ENCODE measurements around the gene ZNF526. TPM values are rescaled to one million over a fixed set of nuclear protein-coding genes. Genes with fewer than 3 reads are reported as not detected.

Gene ZNF526
- total RNA-seq, 2 donors from 2014 or later = 4.9 to 6.0 TPM

- no peaks in the 10 kb centered on the region for H3K9me3 ChIP-seq
- no peak for TF ChIP-seq POLR2A (IDR thresholded peaks at IDR 0.05)
- TF ChIP-seq CTCF (IDR thresholded peaks at IDR 0.05) = no peak
- ATAC-seq (no peak), DNase-seq (no peak)
- no peak overlapping the region for H3K4me3 ChIP-seq
- H3K27me3 ChIP-seq = no peaks in the 10 kb centered on the region
- peaks cover 52% of the 10 kb centered on the region for H3K4me1 ChIP-seq
- peaks cover 0 to 9% of the 10 kb centered on the region in 2 donors for H3K36me3 ChIP-seq (replicated peaks in 1 of 2; ENCODE audit: insufficient read depth in 1 of 2, low read depth in 2 of 2)
- peak overlapping the region in 1 of 4 donors; percentile 98 for H3K27ac ChIP-seq
- intact Hi-C loops (cut with DNase I) = loop anchor here (5.0 kb wide), 1 partner anchor 43 kb away; no protein-coding TSS in a partner anchor
- WGBS, 2 donors = 87 to 88% methylated on average over 34 to 35 of the region's 36 CpGs
Measured at GRCh38 chr19:42249149-42249750, 29.1 kb downstream of the ZNF526 start.

- Histone ChIP-seq H3K9me3 (no peaks in the 10 kb centered on the region), H3K36me3 (replicated peaks in 1 of 2; ENCODE audit: insufficient read depth in 1 of 2, low read depth in 2 of 2) (peaks cover 0 to 9% of the 10 kb centered on the region in 2 donors), H3K4me1 (peaks cover 52% of the 10 kb centered on the region), H3K27ac (peak overlapping the region in 1 of 4 donors; percentile 98), H3K4me3 (no peak overlapping the region), H3K27me3 (no peaks in the 10 kb centered on the region)
- no peak for ATAC-seq
- 68 to 96% methylated on average over 6 of the region's 6 CpGs for WGBS, 2 donors
- intact Hi-C loops (cut with DNase I) = loop anchor here (5.0 kb wide), 1 partner anchor 43 kb away; no protein-coding TSS in a partner anchor
- DNase-seq = no peak
- TF ChIP-seq POLR2A (IDR thresholded peaks at IDR 0.05) (no peak), CTCF (IDR thresholded peaks at IDR 0.05) (no peak)
Measured at GRCh38 chr19:42249769-42250168, 29.7 kb downstream of the ZNF526 start.

GRCh38 chr19:42250183-42250665 lies 30.1 kb downstream of the ZNF526 start:
- Histone ChIP-seq H3K4me3 (no peak overlapping the region), H3K9me3 (no peaks in the 10 kb centered on the region), H3K4me1 (peaks cover 48% of the 10 kb centered on the region), H3K27ac (peak overlapping the region; percentile 45 to 98 (median 96)), H3K36me3 (replicated peaks in 1 of 2; ENCODE audit: insufficient read depth in 1 of 2, low read depth in 2 of 2) (peaks cover 0 to 9% of the 10 kb centered on the region in 2 donors), H3K27me3 (no peaks in the 10 kb centered on the region)
- 62 to 85% methylated on average over 4 to 11 of the region's 15 CpGs for WGBS, 2 donors
- TF ChIP-seq CTCF (IDR thresholded peaks at IDR 0.05) (no peak), POLR2A (IDR thresholded peaks at IDR 0.05) (no peak)
- no peak for ATAC-seq
- intact Hi-C loops (cut with DNase I) = no loop called here
- DNase-seq = no peak

- H3K4me3 ChIP-seq = no peak overlapping the region
- 25 to 42% methylated on average over 16 to 19 of the region's 19 CpGs for WGBS, 2 donors
- H3K4me1 ChIP-seq = peaks cover 47% of the 10 kb centered on the region
- no peaks in the 10 kb centered on the region for H3K27me3 ChIP-seq
- ATAC-seq (no peak), DNase-seq (peak in 2 of 4 donors; percentile 30 to 36)
- H3K9me3 ChIP-seq = no peaks in the 10 kb centered on the region
- H3K36me3 ChIP-seq (replicated peaks in 1 of 2; ENCODE audit: insufficient read depth in 1 of 2, low read depth in 2 of 2) = peaks cover 0 to 9% of the 10 kb centered on the region in 2 donors
- intact Hi-C loops (cut with DNase I) = no loop called here
- TF ChIP-seq POLR2A (IDR thresholded peaks at IDR 0.05) (no peak), CTCF (IDR thresholded peaks at IDR 0.05) (no peak)
- H3K27ac ChIP-seq = peak overlapping the region; percentile 50 to 98 (median 96)
Measured at GRCh38 chr19:42250666-42251531, 30.8 kb downstream of the ZNF526 start.

Data from body of pancreas (tissue), 4 donors.